Measurements from ENCODE around the gene SYNJ1. TPM values are rescaled to one million over a fixed set of nuclear protein-coding genes. Genes with fewer than 3 reads are reported as not detected.
"Not testable (repeated sequence)": the region's sequence is repeated elsewhere in the genome, so short reads cannot be mapped to it uniquely, and the experiment has no call there.

SYNJ1 gene
- polyA plus RNA-seq, 3 donors = 4.0 to 16.5 (median 8.1) TPM

DNA sequence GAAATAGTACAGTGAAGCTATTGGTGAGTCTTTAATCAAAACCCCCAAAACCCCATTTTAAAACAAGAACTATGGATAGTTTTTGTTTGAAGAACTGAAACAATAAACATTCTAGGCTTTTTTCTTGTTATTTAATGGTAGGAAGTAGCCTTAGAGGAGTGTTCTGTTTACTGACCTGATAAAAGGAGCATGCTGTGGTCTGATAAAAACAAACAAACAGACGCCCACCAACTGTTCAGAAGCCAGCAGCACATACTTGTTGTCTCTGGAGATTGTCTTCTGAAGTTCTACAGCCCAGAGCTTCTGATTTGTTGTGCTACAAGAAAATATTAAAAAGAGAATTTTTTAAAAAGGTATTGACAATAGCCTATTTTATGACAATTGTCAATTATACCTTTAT, 61.6 kb downstream of the SYNJ1 start:
- H3K36me3 ChIP-seq (replicated peaks in 1 of 2; ENCODE audit: control insufficient read depth in 1 of 2, insufficient read depth in 2 of 2, low read length in 2 of 2) = peaks cover 88 to 99% of the 10 kb centered on the region in 2 donors
- no peaks in the 10 kb centered on the region for H3K4me1 Mint-ChIP-seq
- H3K9me3 Mint-ChIP-seq = peaks cover 22 to 45% (median 34%) of the 10 kb centered on the region in 7 donors
- no peaks in the 10 kb centered on the region for H3K27me3 ChIP-seq (ENCODE audit: control insufficient read depth in 2 of 2, insufficient read depth in 2 of 2, low read length in 2 of 2)
- no peak overlapping the region for H3K4me3 ChIP-seq (replicated peaks in 1 of 3; ENCODE audit: low read depth in 2 of 3, low read length in 3 of 3)
- H3K9me3 ChIP-seq (replicated peaks in 1 of 2; ENCODE audit: control insufficient read depth in 1 of 2, insufficient read depth in 1 of 2, low read length in 2 of 2) = peaks cover 26 to 42% of the 10 kb centered on the region in 2 donors
- H3K36me3 Mint-ChIP-seq = peaks cover 76 to 89% of the 10 kb centered on the region in 2 donors
- H3K27ac Mint-ChIP-seq = no peak overlapping the region
- WGBS (ENCODE audit: insufficient coverage) = 100% methylated on average over 1 of the region's 1 CpG
- H3K4me1 ChIP-seq (ENCODE audit: control insufficient read depth in 1 of 2, insufficient read depth in 2 of 2, low read length in 2 of 2) = no peaks in the 10 kb centered on the region
- no peak overlapping the region for H3K4me3 Mint-ChIP-seq
- no peak overlapping the region for H3K4me2 ChIP-seq (replicated peaks; ENCODE audit: extremely low read depth, low read length, poor library complexity, severe bottlenecking)
- intact Hi-C loops (cut with micrococcal nuclease) = no loop called here
- H3K27me3 Mint-ChIP-seq (ENCODE audit: low read depth in 3 of 3) = peaks cover 0 to 1% (median 0%) of the 10 kb centered on the region in 3 donors
- TF ChIP-seq CTCF (IDR thresholded peaks at IDR 0.05) = no peak
- no peaks in the 10 kb centered on the region for H4K20me1 ChIP-seq (ENCODE audit: insufficient read depth, low read length)
- H3K9ac ChIP-seq (ENCODE audit: insufficient read depth, low read length, poor library complexity, severe bottlenecking) = no peak overlapping the region
- no peak for DNase-seq
- H3K27ac ChIP-seq (ENCODE audit: low read depth in 1 of 2, low read length in 2 of 2) = no peak overlapping the region
- no peaks in the 10 kb centered on the region for H3K79me2 ChIP-seq (ENCODE audit: insufficient read depth, low read length)
- no peak overlapping the region for H2AFZ ChIP-seq (ENCODE audit: insufficient read depth, low read depth, low read length, poor library complexity, severe bottlenecking)

DNA sequence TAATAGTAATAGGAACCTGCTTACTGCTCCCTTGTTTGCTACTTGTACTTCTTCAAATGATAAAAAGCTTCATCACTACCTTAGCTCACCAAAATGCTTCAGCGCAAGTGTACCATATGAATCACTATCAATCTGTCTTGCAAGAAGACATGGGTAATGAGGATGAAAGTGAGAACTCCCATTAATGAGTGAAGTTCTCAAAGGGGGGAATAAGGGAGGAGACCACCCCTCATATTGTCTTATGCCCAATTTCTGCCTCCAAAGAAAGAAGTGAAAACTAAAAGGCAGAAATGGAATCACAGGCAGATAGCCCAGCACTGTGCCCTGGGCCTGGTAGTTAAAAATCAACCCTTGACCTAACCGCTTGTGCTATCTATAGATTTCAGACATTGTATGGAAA, 63.7 kb downstream of the SYNJ1 start:
- H3K27ac Mint-ChIP-seq = not testable (repeated sequence)

DNA sequence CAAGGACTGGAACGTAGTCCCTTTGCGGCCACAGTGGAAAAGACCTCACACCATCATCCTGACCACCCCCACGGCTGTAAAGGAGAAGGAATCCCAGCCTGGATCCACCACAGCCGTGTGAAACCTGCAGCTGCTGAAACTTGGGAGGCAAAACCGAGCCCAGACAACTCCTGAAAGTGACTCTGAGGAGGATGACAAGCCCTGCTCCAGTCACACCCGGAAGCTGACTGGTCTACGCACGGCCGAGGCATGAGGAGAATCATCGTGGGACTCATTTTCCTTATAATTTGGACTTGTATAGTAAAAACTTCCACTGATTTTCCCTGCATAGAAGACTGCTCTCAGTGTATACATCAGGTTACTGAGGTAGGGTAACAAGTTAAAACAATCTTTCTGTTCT, 65.8 kb downstream of the SYNJ1 start:
- H2AFZ ChIP-seq (ENCODE audit: insufficient read depth, low read depth, low read length, poor library complexity, severe bottlenecking); H3K79me2 ChIP-seq (ENCODE audit: insufficient read depth, low read length); H3K4me1 ChIP-seq (ENCODE audit: control insufficient read depth in 1 of 2, insufficient read depth in 2 of 2, low read length in 2 of 2); H3K4me3 ChIP-seq (replicated peaks in 1 of 3; ENCODE audit: low read depth in 2 of 3, low read length in 3 of 3); H3K27ac Mint-ChIP-seq; H3K27ac ChIP-seq (ENCODE audit: low read depth in 1 of 2, low read length in 2 of 2); H3K27me3 ChIP-seq (ENCODE audit: control insufficient read depth in 2 of 2, insufficient read depth in 2 of 2, low read length in 2 of 2); H3K4me2 ChIP-seq (replicated peaks; ENCODE audit: extremely low read depth, low read length, poor library complexity, severe bottlenecking); H3K4me3 Mint-ChIP-seq; DNase-seq; H4K20me1 ChIP-seq (ENCODE audit: insufficient read depth, low read length); H3K27me3 Mint-ChIP-seq (ENCODE audit: low read depth in 3 of 3); H3K4me1 Mint-ChIP-seq; intact Hi-C loops (cut with micrococcal nuclease); H3K9ac ChIP-seq (ENCODE audit: insufficient read depth, low read length, poor library complexity, severe bottlenecking): not testable (repeated sequence)
- Mint-ChIP-seq H3K9me3 (peaks cover 27 to 59% (median 45%) of the 10 kb centered on the region in 7 donors), H3K36me3 (peaks cover 92 to 97% of the 10 kb centered on the region in 2 donors)
- peaks cover 90 to 98% of the 10 kb centered on the region in 2 donors for H3K36me3 ChIP-seq (replicated peaks in 1 of 2; ENCODE audit: control insufficient read depth in 1 of 2, insufficient read depth in 2 of 2, low read length in 2 of 2)
- WGBS (ENCODE audit: insufficient coverage) = 94% methylated on average over 2 of the region's 10 CpGs
- peaks cover 46 to 52% of the 10 kb centered on the region in 2 donors for H3K9me3 ChIP-seq (replicated peaks in 1 of 2; ENCODE audit: control insufficient read depth in 1 of 2, insufficient read depth in 1 of 2, low read length in 2 of 2)

More for the DNA sequence above, 63.7 kb downstream of the SYNJ1 start:
- H3K9ac ChIP-seq (ENCODE audit: insufficient read depth, low read length, poor library complexity, severe bottlenecking); H3K4me3 Mint-ChIP-seq; H3K27me3 ChIP-seq (ENCODE audit: control insufficient read depth in 2 of 2, insufficient read depth in 2 of 2, low read length in 2 of 2); H3K27ac ChIP-seq (ENCODE audit: low read depth in 1 of 2, low read length in 2 of 2); H2AFZ ChIP-seq (ENCODE audit: insufficient read depth, low read depth, low read length, poor library complexity, severe bottlenecking); H3K4me1 Mint-ChIP-seq; H4K20me1 ChIP-seq (ENCODE audit: insufficient read depth, low read length); H3K79me2 ChIP-seq (ENCODE audit: insufficient read depth, low read length); intact Hi-C loops (cut with micrococcal nuclease); H3K4me2 ChIP-seq (replicated peaks; ENCODE audit: extremely low read depth, low read length, poor library complexity, severe bottlenecking); H3K4me1 ChIP-seq (ENCODE audit: control insufficient read depth in 1 of 2, insufficient read depth in 2 of 2, low read length in 2 of 2); DNase-seq; H3K27me3 Mint-ChIP-seq (ENCODE audit: low read depth in 3 of 3): not testable (repeated sequence)
- Histone ChIP-seq H3K36me3 (replicated peaks in 1 of 2; ENCODE audit: control insufficient read depth in 1 of 2, insufficient read depth in 2 of 2, low read length in 2 of 2) (peaks cover 87 to 100% of the 10 kb centered on the region in 2 donors), H3K9me3 (replicated peaks in 1 of 2; ENCODE audit: control insufficient read depth in 1 of 2, insufficient read depth in 1 of 2, low read length in 2 of 2) (peaks cover 43 to 46% of the 10 kb centered on the region in 2 donors), H3K4me3 (replicated peaks in 1 of 3; ENCODE audit: low read depth in 2 of 3, low read length in 3 of 3) (peak overlapping the region in 1 of 3 experiments; percentile 25)
- no CpG with 5 or more reads among the region's 2 CpGs for WGBS (ENCODE audit: insufficient coverage)
- Mint-ChIP-seq H3K9me3 (peaks cover 31 to 63% (median 45%) of the 10 kb centered on the region in 7 donors), H3K36me3 (peaks cover 83 to 97% of the 10 kb centered on the region in 2 donors)

DNA sequence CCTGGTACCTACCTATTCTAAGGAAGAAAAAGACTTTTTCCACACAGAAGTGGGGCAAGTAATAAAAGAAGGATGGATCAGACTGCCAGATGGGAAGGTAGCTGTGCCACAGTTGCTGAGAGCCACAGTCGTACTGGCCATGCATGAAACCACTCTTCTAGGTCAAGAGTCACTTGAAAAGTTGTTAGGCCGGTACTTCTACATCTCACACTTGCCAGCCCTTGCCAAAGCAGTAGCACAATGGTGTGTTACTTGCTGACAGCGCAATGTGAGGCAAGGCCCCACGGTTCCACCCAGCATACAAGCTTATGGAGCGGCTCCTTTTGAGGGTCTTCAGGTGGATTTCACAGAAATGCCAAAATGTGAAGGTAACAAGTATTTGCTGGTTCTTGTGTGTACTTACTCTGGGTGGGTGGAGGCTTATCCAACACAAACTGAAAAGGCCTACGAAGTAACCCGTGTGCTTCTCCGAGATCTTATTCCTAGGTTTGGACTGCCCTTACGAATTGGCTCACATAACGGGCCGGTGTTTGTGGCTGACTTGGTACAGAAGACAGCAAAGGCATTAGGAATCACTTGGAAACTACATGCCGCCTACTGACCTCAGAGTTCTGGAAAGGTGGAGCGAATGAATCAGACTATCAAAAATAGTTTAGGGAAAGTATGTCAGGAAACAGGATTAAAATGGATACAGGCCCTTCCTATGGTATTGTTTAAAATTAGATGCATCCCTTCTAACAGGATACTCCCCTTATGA, 66.6 kb downstream of the SYNJ1 start:
- H3K4me3 ChIP-seq (replicated peaks in 1 of 3; ENCODE audit: low read depth in 2 of 3, low read length in 3 of 3); H3K27me3 ChIP-seq (ENCODE audit: control insufficient read depth in 2 of 2, insufficient read depth in 2 of 2, low read length in 2 of 2); H3K79me2 ChIP-seq (ENCODE audit: insufficient read depth, low read length); H2AFZ ChIP-seq (ENCODE audit: insufficient read depth, low read depth, low read length, poor library complexity, severe bottlenecking); H3K4me3 Mint-ChIP-seq; H3K27me3 Mint-ChIP-seq (ENCODE audit: low read depth in 3 of 3); H3K4me2 ChIP-seq (replicated peaks; ENCODE audit: extremely low read depth, low read length, poor library complexity, severe bottlenecking); DNase-seq; H3K27ac ChIP-seq (ENCODE audit: low read depth in 1 of 2, low read length in 2 of 2); H3K27ac Mint-ChIP-seq; H3K9ac ChIP-seq (ENCODE audit: insufficient read depth, low read length, poor library complexity, severe bottlenecking); H4K20me1 ChIP-seq (ENCODE audit: insufficient read depth, low read length); intact Hi-C loops (cut with micrococcal nuclease); H3K4me1 Mint-ChIP-seq; H3K4me1 ChIP-seq (ENCODE audit: control insufficient read depth in 1 of 2, insufficient read depth in 2 of 2, low read length in 2 of 2): not testable (repeated sequence)
- Mint-ChIP-seq H3K9me3 (peaks cover 27 to 58% (median 45%) of the 10 kb centered on the region in 7 donors), H3K36me3 (peaks cover 96 to 100% of the 10 kb centered on the region in 2 donors)
- 92% methylated on average over 8 of the region's 13 CpGs for WGBS (ENCODE audit: insufficient coverage)
- Histone ChIP-seq H3K36me3 (replicated peaks in 1 of 2; ENCODE audit: control insufficient read depth in 1 of 2, insufficient read depth in 2 of 2, low read length in 2 of 2) (peaks cover 90 to 98% of the 10 kb centered on the region in 2 donors), H3K9me3 (replicated peaks in 1 of 2; ENCODE audit: control insufficient read depth in 1 of 2, insufficient read depth in 1 of 2, low read length in 2 of 2) (peaks cover 40 to 52% of the 10 kb centered on the region in 2 donors)
